K562 (cell line): ENCODE data around the gene ZNF620. TPM values are rescaled to one million over a fixed set of nuclear protein-coding genes. Genes with fewer than 3 reads are reported as not detected.

Experiments
- CREB1 ChIP-seq, 2 experiments: sonication (generic) in 1 of 2; formaldehyde crosslinking in 1 of 2; IDR thresholded peaks; 2 replicates each; pipeline versions ENCODE4 v1.6.1 to v1.8.0; 2012 to 2022; ENCODE audit warnings: inconsistent platforms in 1 of 2, mild to moderate bottlenecking in 1 of 2, missing genetic modification reagents in 1 of 2, moderate library complexity in 1 of 2
- EHMT2 ChIP-seq: fragments of 450-650 bp; IDR thresholded peaks from 2 replicates; pipeline ENCODE4 v1.6.1; 2018; ENCODE audit warnings: antibody characterized with exemption
- ELF4 ChIP-seq: fragments of 450-650 bp; formaldehyde crosslinking; IDR thresholded peaks from 2 replicates; pipeline ENCODE4 v1.4.0; 2022; ENCODE audit warnings: missing genetic modification characterization
- GABPA ChIP-seq: fragments of 200-800 bp; sonication (Bioruptor generic); conservative IDR thresholded peaks from 2 replicates; pipeline ENCODE4 v1.6.1; 2016; ENCODE audit warnings: low read depth, missing genetic modification characterization, missing compliant biosample characterization
- SIX5 ChIP-seq, 2 experiments: IDR thresholded peaks; 2 replicates each; pipeline ENCODE4 v1.6.1; 2011; ENCODE audit warnings: low read length in 2 of 2, borderline replicate concordance in 1 of 2, low read depth in 1 of 2, mild to moderate bottlenecking in 1 of 2, moderate library complexity in 1 of 2; ENCODE audit not compliant: insufficient read depth in 1 of 2
- ZBTB26 ChIP-seq: fragments of 450-650 bp; formaldehyde crosslinking; IDR thresholded peaks from 2 replicates; pipeline ENCODE4 v1.4.0; 2022; ENCODE audit warnings: missing genetic modification characterization
- ZNF444 ChIP-seq: fragments of 250-450 bp; sonication (Bioruptor Pico); IDR thresholded peaks from 2 replicates; pipeline ENCODE4 v1.4.0; 2020; ENCODE audit warnings: mild to moderate bottlenecking, moderate library complexity
- polyA plus RNA-seq, 8 experiments: library from polyadenylated mRNA; depleted of rRNA in 4 of 8; stranded (reverse) in 5 of 8; unstranded in 3 of 8; fragments of >200 nt; fragmentation: Nextera tagmentation in 2 of 8; fragmentation: Illumina TruSeq in 1 of 8; extraction: Ambion mirVana in 2 of 8; extraction: Trizol in 1 of 8; gene quantifications; 2 replicates each; pipeline versions ENCODE4 v1.2.1 to v1.2.3, GENCODE V29; 2011 to 2014; ENCODE audit warnings: inconsistent platforms in 1 of 8, missing spikeins in 1 of 8
- total RNA-seq, 7 experiments: library from RNA; depleted of rRNA in 6 of 7; stranded (reverse); fragments of >200 nt in 6 of 7; fragmentation: Illumina TruSeq in 2 of 7; extraction: Trizol in 2 of 7; gene quantifications; 2 replicates each; pipeline versions ENCODE4 v1.2.1 to v1.2.3, GENCODE V29; 2011 to 2021; ENCODE audit warnings: low replicate concordance in 1 of 7
- TF ChIP-seq, protein P1 (sequence below): fragments of 200-600 bp; sonication (generic); IDR thresholded peaks from one replicate; pipeline ENCODE4 v1.6.1; 2012; ENCODE audit warnings: mild to moderate bottlenecking, low read depth, low read length, inconsistent platforms
- TF ChIP-seq, protein P2 (sequence below): sonication (generic); formaldehyde crosslinking; IDR thresholded peaks from 2 replicates; pipeline ENCODE4 v1.8.1; 2023; ENCODE audit warnings: mild to moderate bottlenecking, missing genetic modification reagents
- TF ChIP-seq, protein P3 (sequence below): fragments of 450-650 bp; formaldehyde crosslinking; IDR thresholded peaks from 2 replicates; pipeline ENCODE4 v1.4.0; 2022; ENCODE audit warnings: missing genetic modification characterization

ZNF620 gene
- total and polyA plus RNA-seq, 9 of the 15 experiments (the other 6 are each of a cell fraction or from before 2014, with no cell fraction given) = 1.2 to 5.5 (median 3.3) TPM

GRCh38 chr3:40476478-40477470, 29.1 kb upstream of the ZNF620 start, which contains the start of gene ZNF619 (continued):
- TF ChIP-seq, protein P1, sequence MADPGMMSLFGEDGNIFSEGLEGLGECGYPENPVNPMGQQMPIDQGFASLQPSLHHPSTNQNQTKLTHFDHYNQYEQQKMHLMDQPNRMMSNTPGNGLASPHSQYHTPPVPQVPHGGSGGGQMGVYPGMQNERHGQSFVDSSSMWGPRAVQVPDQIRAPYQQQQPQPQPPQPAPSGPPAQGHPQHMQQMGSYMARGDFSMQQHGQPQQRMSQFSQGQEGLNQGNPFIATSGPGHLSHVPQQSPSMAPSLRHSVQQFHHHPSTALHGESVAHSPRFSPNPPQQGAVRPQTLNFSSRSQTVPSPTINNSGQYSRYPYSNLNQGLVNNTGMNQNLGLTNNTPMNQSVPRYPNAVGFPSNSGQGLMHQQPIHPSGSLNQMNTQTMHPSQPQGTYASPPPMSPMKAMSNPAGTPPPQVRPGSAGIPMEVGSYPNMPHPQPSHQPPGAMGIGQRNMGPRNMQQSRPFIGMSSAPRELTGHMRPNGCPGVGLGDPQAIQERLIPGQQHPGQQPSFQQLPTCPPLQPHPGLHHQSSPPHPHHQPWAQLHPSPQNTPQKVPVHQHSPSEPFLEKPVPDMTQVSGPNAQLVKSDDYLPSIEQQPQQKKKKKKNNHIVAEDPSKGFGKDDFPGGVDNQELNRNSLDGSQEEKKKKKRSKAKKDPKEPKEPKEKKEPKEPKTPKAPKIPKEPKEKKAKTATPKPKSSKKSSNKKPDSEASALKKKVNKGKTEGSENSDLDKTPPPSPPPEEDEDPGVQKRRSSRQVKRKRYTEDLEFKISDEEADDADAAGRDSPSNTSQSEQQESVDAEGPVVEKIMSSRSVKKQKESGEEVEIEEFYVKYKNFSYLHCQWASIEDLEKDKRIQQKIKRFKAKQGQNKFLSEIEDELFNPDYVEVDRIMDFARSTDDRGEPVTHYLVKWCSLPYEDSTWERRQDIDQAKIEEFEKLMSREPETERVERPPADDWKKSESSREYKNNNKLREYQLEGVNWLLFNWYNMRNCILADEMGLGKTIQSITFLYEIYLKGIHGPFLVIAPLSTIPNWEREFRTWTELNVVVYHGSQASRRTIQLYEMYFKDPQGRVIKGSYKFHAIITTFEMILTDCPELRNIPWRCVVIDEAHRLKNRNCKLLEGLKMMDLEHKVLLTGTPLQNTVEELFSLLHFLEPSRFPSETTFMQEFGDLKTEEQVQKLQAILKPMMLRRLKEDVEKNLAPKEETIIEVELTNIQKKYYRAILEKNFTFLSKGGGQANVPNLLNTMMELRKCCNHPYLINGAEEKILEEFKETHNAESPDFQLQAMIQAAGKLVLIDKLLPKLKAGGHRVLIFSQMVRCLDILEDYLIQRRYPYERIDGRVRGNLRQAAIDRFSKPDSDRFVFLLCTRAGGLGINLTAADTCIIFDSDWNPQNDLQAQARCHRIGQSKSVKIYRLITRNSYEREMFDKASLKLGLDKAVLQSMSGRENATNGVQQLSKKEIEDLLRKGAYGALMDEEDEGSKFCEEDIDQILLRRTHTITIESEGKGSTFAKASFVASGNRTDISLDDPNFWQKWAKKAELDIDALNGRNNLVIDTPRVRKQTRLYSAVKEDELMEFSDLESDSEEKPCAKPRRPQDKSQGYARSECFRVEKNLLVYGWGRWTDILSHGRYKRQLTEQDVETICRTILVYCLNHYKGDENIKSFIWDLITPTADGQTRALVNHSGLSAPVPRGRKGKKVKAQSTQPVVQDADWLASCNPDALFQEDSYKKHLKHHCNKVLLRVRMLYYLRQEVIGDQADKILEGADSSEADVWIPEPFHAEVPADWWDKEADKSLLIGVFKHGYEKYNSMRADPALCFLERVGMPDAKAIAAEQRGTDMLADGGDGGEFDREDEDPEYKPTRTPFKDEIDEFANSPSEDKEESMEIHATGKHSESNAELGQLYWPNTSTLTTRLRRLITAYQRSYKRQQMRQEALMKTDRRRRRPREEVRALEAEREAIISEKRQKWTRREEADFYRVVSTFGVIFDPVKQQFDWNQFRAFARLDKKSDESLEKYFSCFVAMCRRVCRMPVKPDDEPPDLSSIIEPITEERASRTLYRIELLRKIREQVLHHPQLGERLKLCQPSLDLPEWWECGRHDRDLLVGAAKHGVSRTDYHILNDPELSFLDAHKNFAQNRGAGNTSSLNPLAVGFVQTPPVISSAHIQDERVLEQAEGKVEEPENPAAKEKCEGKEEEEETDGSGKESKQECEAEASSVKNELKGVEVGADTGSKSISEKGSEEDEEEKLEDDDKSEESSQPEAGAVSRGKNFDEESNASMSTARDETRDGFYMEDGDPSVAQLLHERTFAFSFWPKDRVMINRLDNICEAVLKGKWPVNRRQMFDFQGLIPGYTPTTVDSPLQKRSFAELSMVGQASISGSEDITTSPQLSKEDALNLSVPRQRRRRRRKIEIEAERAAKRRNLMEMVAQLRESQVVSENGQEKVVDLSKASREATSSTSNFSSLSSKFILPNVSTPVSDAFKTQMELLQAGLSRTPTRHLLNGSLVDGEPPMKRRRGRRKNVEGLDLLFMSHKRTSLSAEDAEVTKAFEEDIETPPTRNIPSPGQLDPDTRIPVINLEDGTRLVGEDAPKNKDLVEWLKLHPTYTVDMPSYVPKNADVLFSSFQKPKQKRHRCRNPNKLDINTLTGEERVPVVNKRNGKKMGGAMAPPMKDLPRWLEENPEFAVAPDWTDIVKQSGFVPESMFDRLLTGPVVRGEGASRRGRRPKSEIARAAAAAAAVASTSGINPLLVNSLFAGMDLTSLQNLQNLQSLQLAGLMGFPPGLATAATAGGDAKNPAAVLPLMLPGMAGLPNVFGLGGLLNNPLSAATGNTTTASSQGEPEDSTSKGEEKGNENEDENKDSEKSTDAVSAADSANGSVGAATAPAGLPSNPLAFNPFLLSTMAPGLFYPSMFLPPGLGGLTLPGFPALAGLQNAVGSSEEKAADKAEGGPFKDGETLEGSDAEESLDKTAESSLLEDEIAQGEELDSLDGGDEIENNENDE = no peak
- TF ChIP-seq CREB1 (IDR thresholded peaks at IDR 0.05) = peak; percentile 10; the same call in 1 of the 2 replicates
- no peak; the same call in 1 of the 2 replicates for TF ChIP-seq CREB1 (CRISPR knock-in tag; IDR thresholded peaks at IDR 0.05)
- TF ChIP-seq GABPA = peak; percentile 85
- TF ChIP-seq, protein P2, sequence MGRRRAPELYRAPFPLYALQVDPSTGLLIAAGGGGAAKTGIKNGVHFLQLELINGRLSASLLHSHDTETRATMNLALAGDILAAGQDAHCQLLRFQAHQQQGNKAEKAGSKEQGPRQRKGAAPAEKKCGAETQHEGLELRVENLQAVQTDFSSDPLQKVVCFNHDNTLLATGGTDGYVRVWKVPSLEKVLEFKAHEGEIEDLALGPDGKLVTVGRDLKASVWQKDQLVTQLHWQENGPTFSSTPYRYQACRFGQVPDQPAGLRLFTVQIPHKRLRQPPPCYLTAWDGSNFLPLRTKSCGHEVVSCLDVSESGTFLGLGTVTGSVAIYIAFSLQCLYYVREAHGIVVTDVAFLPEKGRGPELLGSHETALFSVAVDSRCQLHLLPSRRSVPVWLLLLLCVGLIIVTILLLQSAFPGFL (CRISPR knock-in tag) = no peak
- TF ChIP-seq SIX5 (IDR thresholded peaks at IDR 0.05; ENCODE audit: borderline replicate concordance in 1 of 2, insufficient read depth in 1 of 2, low read depth in 1 of 2, low read length in 2 of 2) = no peak
- no peak for TF ChIP-seq ZBTB26 (CRISPR knock-in tag)
- TF ChIP-seq, protein P3, sequence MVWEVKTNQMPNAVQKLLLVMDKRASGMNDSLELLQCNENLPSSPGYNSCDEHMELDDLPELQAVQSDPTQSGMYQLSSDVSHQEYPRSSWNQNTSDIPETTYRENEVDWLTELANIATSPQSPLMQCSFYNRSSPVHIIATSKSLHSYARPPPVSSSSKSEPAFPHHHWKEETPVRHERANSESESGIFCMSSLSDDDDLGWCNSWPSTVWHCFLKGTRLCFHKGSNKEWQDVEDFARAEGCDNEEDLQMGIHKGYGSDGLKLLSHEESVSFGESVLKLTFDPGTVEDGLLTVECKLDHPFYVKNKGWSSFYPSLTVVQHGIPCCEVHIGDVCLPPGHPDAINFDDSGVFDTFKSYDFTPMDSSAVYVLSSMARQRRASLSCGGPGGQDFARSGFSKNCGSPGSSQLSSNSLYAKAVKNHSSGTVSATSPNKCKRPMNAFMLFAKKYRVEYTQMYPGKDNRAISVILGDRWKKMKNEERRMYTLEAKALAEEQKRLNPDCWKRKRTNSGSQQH (CRISPR knock-in tag) = no peak
- TF ChIP-seq EHMT2 = no peak
- TF ChIP-seq ELF4 (CRISPR knock-in tag) = no peak
- no peak for TF ChIP-seq ZNF444
